ENCODE measurements around the gene TMEM121B. TPM values are rescaled to one million over a fixed set of nuclear protein-coding genes. Genes with fewer than 3 reads are reported as not detected.

The TMEM121B gene
- total and polyA plus RNA-seq, 2 experiments from 2014 or later, result 2.0 to 7.2 TPM

DNA sequence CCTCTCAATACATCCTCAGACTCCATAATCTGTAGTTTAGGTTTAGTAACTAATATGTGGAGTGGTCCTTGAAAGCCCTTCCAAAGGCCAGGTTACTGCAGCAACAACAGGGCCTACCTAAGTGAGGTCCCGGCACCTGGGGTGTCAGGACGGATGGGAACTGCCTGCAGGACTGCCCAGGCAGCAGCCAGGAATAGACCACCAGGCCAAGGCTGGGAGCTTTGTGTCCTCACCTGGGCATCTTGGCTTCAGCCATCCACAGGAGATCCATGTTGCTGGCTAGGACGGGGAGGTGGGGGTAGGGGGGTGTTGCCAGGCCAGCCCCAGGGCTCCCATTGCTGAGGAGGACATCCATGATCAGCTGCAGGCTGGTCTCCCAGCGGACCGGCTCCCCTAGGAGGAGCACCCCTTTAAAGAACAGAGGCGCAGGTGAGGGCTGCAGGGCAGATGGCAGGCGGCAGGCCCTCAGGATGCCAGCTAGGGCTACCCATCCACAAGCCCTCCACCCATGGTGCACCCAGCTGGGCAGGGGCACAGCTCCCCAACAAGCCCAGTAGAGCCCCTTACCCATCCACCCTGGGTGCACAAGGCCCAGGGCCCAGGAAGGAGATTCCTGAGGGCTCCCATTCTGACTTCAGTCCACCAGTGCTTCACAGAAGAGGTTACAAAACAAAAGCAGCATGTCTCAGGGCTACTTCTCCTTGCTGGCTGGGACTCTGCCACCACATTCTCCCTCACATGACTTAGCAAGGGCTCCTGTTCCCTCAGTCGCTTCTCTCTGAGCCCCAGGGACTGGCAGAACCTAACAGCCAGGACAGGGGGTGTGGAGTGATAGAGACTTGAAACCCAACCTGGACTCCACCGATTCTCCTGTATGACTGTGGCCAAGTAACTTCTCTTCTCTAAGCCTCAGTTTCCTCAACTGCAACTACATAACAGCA is 19.9 kb upstream of the TMEM121B start:
- Histone ChIP-seq H3K4me2 (no peak overlapping the region), H3K4me3 (no peak overlapping the region), H3K27me3 (ENCODE audit: insufficient read depth) (no peaks in the 10 kb centered on the region), H4K20me1 (replicated peaks; ENCODE audit: insufficient read depth) (peaks cover 9% of the 10 kb centered on the region), H3F3A (replicated peaks; ENCODE audit: low read depth) (peaks cover 16% of the 10 kb centered on the region), H3K4me1 (ENCODE audit: insufficient read depth) (no peaks in the 10 kb centered on the region), H3K79me2 (replicated peaks; ENCODE audit: insufficient read depth) (peaks cover 9% of the 10 kb centered on the region), H2AFZ (no peak overlapping the region), H3K27ac (ENCODE audit: low read depth) (no peak overlapping the region), H3K9me2 (ENCODE audit: insufficient read depth) (no peaks in the 10 kb centered on the region), H3K36me3 (ENCODE audit: insufficient read depth) (no peaks in the 10 kb centered on the region; the same call in 1 of the 2 replicates)
- Mint-ChIP-seq H3K27ac (no peak overlapping the region), H3K9me3 (no peaks in the 10 kb centered on the region; the same call in 2 of the 3 replicates), H3K4me1 (no peaks in the 10 kb centered on the region), H3K36me3 (ENCODE audit: low read depth) (peaks cover 53% of the 10 kb centered on the region), H3K4me3 (no peak overlapping the region), H3K27me3 (ENCODE audit: insufficient read depth, low read depth, poor library complexity) (peaks cover 1% of the 10 kb centered on the region)
- ATAC-seq (no peak), DNase-seq (ENCODE audit: low spot score) (no peak)
- TF ChIP-seq POLR2AphosphoS5 (IDR thresholded peaks at IDR 0.05; ENCODE audit: low read depth) (no peak), JUNB (IDR thresholded peaks at IDR 0.05; ENCODE audit: unreplicated experiment) (no peak), NANOG (IDR thresholded peaks at IDR 0.05; ENCODE audit: borderline replicate concordance) (no peak), ZNF114 (CRISPR knock-in tag; IDR thresholded peaks at IDR 0.05) (no peak), EZH2 (IDR thresholded peaks at IDR 0.05; ENCODE audit: low read depth, unreplicated experiment) (no peak), CREB1 (CRISPR knock-in tag; IDR thresholded peaks at IDR 0.05; ENCODE audit: low read depth) (no peak), STAT1 (IDR thresholded peaks at IDR 0.05; ENCODE audit: unreplicated experiment) (no peak), EZH2phosphoT487 (IDR thresholded peaks at IDR 0.05; ENCODE audit: unreplicated experiment) (no peak)
- TF ChIP-seq, protein P1, sequence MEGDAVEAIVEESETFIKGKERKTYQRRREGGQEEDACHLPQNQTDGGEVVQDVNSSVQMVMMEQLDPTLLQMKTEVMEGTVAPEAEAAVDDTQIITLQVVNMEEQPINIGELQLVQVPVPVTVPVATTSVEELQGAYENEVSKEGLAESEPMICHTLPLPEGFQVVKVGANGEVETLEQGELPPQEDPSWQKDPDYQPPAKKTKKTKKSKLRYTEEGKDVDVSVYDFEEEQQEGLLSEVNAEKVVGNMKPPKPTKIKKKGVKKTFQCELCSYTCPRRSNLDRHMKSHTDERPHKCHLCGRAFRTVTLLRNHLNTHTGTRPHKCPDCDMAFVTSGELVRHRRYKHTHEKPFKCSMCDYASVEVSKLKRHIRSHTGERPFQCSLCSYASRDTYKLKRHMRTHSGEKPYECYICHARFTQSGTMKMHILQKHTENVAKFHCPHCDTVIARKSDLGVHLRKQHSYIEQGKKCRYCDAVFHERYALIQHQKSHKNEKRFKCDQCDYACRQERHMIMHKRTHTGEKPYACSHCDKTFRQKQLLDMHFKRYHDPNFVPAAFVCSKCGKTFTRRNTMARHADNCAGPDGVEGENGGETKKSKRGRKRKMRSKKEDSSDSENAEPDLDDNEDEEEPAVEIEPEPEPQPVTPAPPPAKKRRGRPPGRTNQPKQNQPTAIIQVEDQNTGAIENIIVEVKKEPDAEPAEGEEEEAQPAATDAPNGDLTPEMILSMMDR (conservative IDR thresholded peaks at IDR 0.05; ENCODE audit: low read depth in 2 of 2), result no peak
- TF ChIP-seq, protein P2, sequence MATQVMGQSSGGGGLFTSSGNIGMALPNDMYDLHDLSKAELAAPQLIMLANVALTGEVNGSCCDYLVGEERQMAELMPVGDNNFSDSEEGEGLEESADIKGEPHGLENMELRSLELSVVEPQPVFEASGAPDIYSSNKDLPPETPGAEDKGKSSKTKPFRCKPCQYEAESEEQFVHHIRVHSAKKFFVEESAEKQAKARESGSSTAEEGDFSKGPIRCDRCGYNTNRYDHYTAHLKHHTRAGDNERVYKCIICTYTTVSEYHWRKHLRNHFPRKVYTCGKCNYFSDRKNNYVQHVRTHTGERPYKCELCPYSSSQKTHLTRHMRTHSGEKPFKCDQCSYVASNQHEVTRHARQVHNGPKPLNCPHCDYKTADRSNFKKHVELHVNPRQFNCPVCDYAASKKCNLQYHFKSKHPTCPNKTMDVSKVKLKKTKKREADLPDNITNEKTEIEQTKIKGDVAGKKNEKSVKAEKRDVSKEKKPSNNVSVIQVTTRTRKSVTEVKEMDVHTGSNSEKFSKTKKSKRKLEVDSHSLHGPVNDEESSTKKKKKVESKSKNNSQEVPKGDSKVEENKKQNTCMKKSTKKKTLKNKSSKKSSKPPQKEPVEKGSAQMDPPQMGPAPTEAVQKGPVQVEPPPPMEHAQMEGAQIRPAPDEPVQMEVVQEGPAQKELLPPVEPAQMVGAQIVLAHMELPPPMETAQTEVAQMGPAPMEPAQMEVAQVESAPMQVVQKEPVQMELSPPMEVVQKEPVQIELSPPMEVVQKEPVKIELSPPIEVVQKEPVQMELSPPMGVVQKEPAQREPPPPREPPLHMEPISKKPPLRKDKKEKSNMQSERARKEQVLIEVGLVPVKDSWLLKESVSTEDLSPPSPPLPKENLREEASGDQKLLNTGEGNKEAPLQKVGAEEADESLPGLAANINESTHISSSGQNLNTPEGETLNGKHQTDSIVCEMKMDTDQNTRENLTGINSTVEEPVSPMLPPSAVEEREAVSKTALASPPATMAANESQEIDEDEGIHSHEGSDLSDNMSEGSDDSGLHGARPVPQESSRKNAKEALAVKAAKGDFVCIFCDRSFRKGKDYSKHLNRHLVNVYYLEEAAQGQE (IDR thresholded peaks at IDR 0.05; ENCODE audit: unreplicated experiment), result no peak

Data from GM23338 (cell line).